Caco-2 (cell line): ENCODE measurements around the gene THTPA. TPM values are rescaled to one million over a fixed set of nuclear protein-coding genes. Genes with fewer than 3 reads are reported as not detected.

Experiments used
- BruUV-seq: library from RNA; stranded (reverse); fragments of 400-500 nt; replicated peaks from 2 replicates; lab custom pipeline; 2021; lab: Mats Ljungman, UMichigan
- CTCF ChIA-PET: fragments of 300-600 bp; sonication (Branson Sonifier 250); formaldehyde crosslinking; loops from one replicate; lab custom pipeline; 2022; ENCODE audit warnings: antibody characterized with exemption; lab: Charles Lee
- POLR2A ChIA-PET: fragments of 300-600 bp; sonication (Branson Sonifier 250); formaldehyde crosslinking; loops from one replicate; lab custom pipeline; 2022; ENCODE audit warnings: antibody characterized with exemption; lab: Charles Lee
- DNase-seq, 2 experiments: peaks; one replicate each; pipeline versions ENCODE4 v3.0.0 to v3.0.0-alpha.2; 2020 to 2022
- H3K27me3 ChIP-seq: replicated peaks from 2 replicates; pipeline ENCODE4 v1.6.0; 2011; ENCODE audit warnings: low read length; ENCODE audit not compliant: control insufficient read depth, insufficient read depth
- H3K36me3 ChIP-seq: 2 replicates; pipeline ENCODE4 v1.5.1; 2011; ENCODE audit warnings: low read length; ENCODE audit not compliant: control insufficient read depth, insufficient read depth
- H3K4me1 ChIP-seq: fragments of 250-450 bp; sonication (Bioruptor Pico); 2 replicates; pipeline ENCODE4 v1.5.1; 2020; ENCODE audit warnings: mild to moderate bottlenecking
- H3K4me3 ChIP-seq: 2 replicates; pipeline ENCODE4 v1.5.1; 2011; ENCODE audit warnings: low read depth, mild to moderate bottlenecking, control low read depth, low read length
- H3K9me3 ChIP-seq: fragments of 250-450 bp; sonication (Bioruptor Pico); 2 replicates; pipeline ENCODE4 v1.5.1; 2020; ENCODE audit warnings: mild to moderate bottlenecking, moderate library complexity
- H3K27ac Mint-ChIP-seq: one replicate; pipeline ENCODE4 v1.8.0; 2022; ENCODE audit warnings: mixed read lengths; ENCODE audit not compliant: unreplicated experiment
- H3K27me3 Mint-ChIP-seq: one replicate; pipeline ENCODE4 v1.8.0; 2022; ENCODE audit warnings: mixed read lengths; ENCODE audit not compliant: insufficient read depth, unreplicated experiment
- H3K36me3 Mint-ChIP-seq: one replicate; pipeline ENCODE4 v1.8.0; 2022; ENCODE audit warnings: mild to moderate bottlenecking, mixed read lengths; ENCODE audit not compliant: insufficient read depth, unreplicated experiment
- H3K4me1 Mint-ChIP-seq: one replicate; pipeline ENCODE4 v1.8.0; 2022; ENCODE audit warnings: low read depth, mixed read lengths; ENCODE audit not compliant: unreplicated experiment
- H3K4me3 Mint-ChIP-seq: one replicate; pipeline ENCODE4 v1.8.0; 2022; ENCODE audit warnings: mild to moderate bottlenecking, moderate library complexity, mixed read lengths; ENCODE audit not compliant: unreplicated experiment
- H3K9me3 Mint-ChIP-seq: one replicate; pipeline ENCODE4 v1.8.0; 2022; ENCODE audit warnings: mixed read lengths; ENCODE audit not compliant: unreplicated experiment
- CTCF ChIP-seq, 2 experiments: fragments of 200-600 bp in 1 of 2; IDR thresholded peaks; 1 replicate in 1 of 2; 2 replicates in 1 of 2; pipeline versions ENCODE4 v1.5.1 to v1.8.0; 2011 to 2022; ENCODE audit warnings: antibody characterized with exemption in 1 of 2, control low read depth in 1 of 2, inconsistent platforms in 1 of 2, low read depth in 1 of 2, low read length in 1 of 2, mild to moderate bottlenecking in 1 of 2, moderate library complexity in 1 of 2; ENCODE audit not compliant: insufficient read depth in 1 of 2, severe bottlenecking in 1 of 2, unreplicated experiment in 1 of 2
- intact Hi-C: fragments of 100-400 bp; cut with micrococcal nuclease; formaldehyde crosslinking; loops from one replicate; pipeline ENCODE4 v1.10.0; 2022; ENCODE audit not compliant: unreplicated experiment
- total RNA-seq: library from RNA; stranded (reverse); gene quantifications from 2 replicates; pipeline ENCODE4 v1.2.3, GENCODE V29; 2022

THTPA gene
- total RNA-seq, 1 experiment from 2014 or later = 9.3 TPM

DNA sequence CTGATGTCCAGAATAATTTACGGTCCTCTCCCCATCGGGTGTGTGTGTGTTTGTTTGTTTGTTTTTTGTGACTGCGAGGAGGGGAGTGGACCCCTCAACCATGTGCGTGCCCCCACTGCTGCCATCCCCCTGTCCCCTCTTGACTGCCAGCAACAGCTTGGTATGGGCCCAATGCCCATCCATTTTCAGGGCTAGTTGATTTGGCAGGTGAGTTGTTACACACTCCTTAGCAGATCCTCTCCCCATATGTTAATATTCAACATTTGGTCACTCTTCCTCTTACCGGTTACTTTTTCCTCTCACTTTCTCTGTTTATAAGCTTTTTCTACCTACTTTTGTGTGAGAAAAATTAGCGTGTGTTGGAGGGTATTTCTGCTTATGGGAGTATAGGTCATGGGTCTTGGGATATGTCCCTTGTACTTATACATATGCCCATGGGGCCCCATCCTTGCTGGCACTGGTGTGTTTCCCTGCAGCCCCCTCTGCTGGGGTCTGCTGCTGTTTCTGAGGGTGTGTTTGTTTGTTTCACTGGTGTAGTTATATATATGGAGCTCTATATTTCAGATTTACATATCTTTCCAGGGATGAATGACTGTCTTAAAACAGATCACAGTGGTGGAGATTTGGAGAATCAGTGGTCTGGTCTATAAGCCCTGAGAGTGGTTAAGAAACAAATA lies 38.3 kb upstream of the THTPA start:
- no TSS peak for BruUV-seq
- H3K4me1 Mint-ChIP-seq = no peaks in the 10 kb centered on the region
- DNase-seq = no peak
- Histone ChIP-seq H3K4me3 (no peak overlapping the region), H3K36me3 (no peaks in the 10 kb centered on the region), H3K9me3 (no peaks in the 10 kb centered on the region), H3K4me1 (no peaks in the 10 kb centered on the region), H3K27me3 (no peaks in the 10 kb centered on the region)
- ChIA-PET POLR2A (no interaction called here), CTCF (no interaction called here)
- TF ChIP-seq CTCF (IDR thresholded peaks at IDR 0.05; ENCODE audit: insufficient read depth in 1 of 2, low read depth in 1 of 2, low read length in 1 of 2, severe bottlenecking in 1 of 2, unreplicated experiment in 1 of 2) = no peak
- no peaks in the 10 kb centered on the region for H3K27me3 Mint-ChIP-seq
- H3K4me3 Mint-ChIP-seq = no peak overlapping the region
- no peaks in the 10 kb centered on the region for H3K36me3 Mint-ChIP-seq
- no peaks in the 10 kb centered on the region for H3K9me3 Mint-ChIP-seq
- H3K27ac Mint-ChIP-seq = no peak overlapping the region
- intact Hi-C loops = no loop called here

GRCh38 chr14:23518709-23519108 lies 37.4 kb upstream of the THTPA start:
- no peaks in the 10 kb centered on the region for H3K4me1 Mint-ChIP-seq
- Histone ChIP-seq H3K4me1 (no peaks in the 10 kb centered on the region), H3K9me3 (no peaks in the 10 kb centered on the region), H3K27me3 (no peaks in the 10 kb centered on the region), H3K36me3 (no peaks in the 10 kb centered on the region), H3K4me3 (no peak overlapping the region)
- no peaks in the 10 kb centered on the region for H3K36me3 Mint-ChIP-seq
- no peak for DNase-seq
- TF ChIP-seq CTCF (IDR thresholded peaks at IDR 0.05; ENCODE audit: insufficient read depth in 1 of 2, low read depth in 1 of 2, low read length in 1 of 2, severe bottlenecking in 1 of 2, unreplicated experiment in 1 of 2) = no peak
- H3K27ac Mint-ChIP-seq = no peak overlapping the region
- intact Hi-C loops = no loop called here
- H3K9me3 Mint-ChIP-seq = no peaks in the 10 kb centered on the region
- POLR2A ChIA-PET = no interaction called here
- CTCF ChIA-PET = no interaction called here
- no TSS peak for BruUV-seq
- no peaks in the 10 kb centered on the region for H3K27me3 Mint-ChIP-seq
- H3K4me3 Mint-ChIP-seq = no peak overlapping the region

GRCh38 chr14:23520899-23521533 lies 35.1 kb upstream of the THTPA start:
- no peak overlapping the region for H3K4me3 ChIP-seq
- H3K36me3 ChIP-seq = no peaks in the 10 kb centered on the region
- ChIA-PET POLR2A (no interaction called here), CTCF (no interaction called here)
- Mint-ChIP-seq H3K27me3 (no peaks in the 10 kb centered on the region), H3K36me3 (no peaks in the 10 kb centered on the region), H3K9me3 (no peaks in the 10 kb centered on the region), H3K27ac (no peak overlapping the region), H3K4me3 (no peak overlapping the region), H3K4me1 (no peaks in the 10 kb centered on the region)
- no peaks in the 10 kb centered on the region for H3K4me1 ChIP-seq
- no peaks in the 10 kb centered on the region for H3K9me3 ChIP-seq
- no peak for DNase-seq
- intact Hi-C loops = no loop called here
- TF ChIP-seq CTCF (IDR thresholded peaks at IDR 0.05; ENCODE audit: insufficient read depth in 1 of 2, low read depth in 1 of 2, low read length in 1 of 2, severe bottlenecking in 1 of 2, unreplicated experiment in 1 of 2) = no peak
- no peaks in the 10 kb centered on the region for H3K27me3 ChIP-seq
- no TSS peak for BruUV-seq
